ENCODE measurements around the gene BMERB1. TPM values are rescaled to one million over a fixed set of nuclear protein-coding genes. Genes with fewer than 3 reads are reported as not detected.

The BMERB1 gene
- polyA plus RNA-seq, 1 of the 3 experiments (the other 2 are of a cell fraction) = 33.9 TPM

DNA sequence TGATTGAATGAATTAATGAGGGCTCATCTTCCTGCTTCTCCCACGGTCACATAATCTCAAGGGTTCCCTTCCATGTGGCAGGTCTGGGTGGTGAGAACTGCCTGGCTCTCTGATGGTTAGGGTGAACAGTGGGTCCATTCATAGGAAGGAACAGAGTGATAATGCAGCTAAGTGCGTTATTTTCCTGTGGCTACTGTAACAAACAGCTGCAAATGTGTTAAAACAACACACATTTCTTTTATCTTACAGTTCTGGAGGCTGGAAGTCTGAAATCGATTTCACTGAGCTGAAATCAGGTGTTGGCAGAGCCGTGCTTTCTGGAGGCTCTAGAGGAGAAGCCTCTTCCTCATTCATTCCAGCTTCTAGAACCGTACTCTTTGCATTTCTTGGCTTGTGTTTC is 95.3 kb downstream of the BMERB1 start:
- WGBS (ENCODE audit: low lambda C conversion rate) = 90% methylated on average over 5 of the region's 5 CpGs
- H3K9ac ChIP-seq = no peak overlapping the region
- no peak overlapping the region for H3K4me3 ChIP-seq (ENCODE audit: low read depth in 2 of 2, low read length in 1 of 2)
- H3K9me2 ChIP-seq = no peaks in the 10 kb centered on the region
- H3K27ac ChIP-seq (ENCODE audit: low read depth in 2 of 2, low read length in 1 of 2) = no peak overlapping the region
- no peaks in the 10 kb centered on the region for H3K9me3 ChIP-seq
- H3K4me2 ChIP-seq = no peak overlapping the region
- H4K20me1 ChIP-seq (ENCODE audit: insufficient read depth) = no peaks in the 10 kb centered on the region
- H3K27me3 ChIP-seq (ENCODE audit: insufficient read depth) = no peaks in the 10 kb centered on the region
- peaks cover 0 to 3% of the 10 kb centered on the region in 2 experiments for H3K36me3 ChIP-seq (replicated peaks in 1 of 2; ENCODE audit: control insufficient read depth in 1 of 2, insufficient read depth in 2 of 2, low read length in 1 of 2)
- no peaks in the 10 kb centered on the region for H3K79me2 ChIP-seq (ENCODE audit: insufficient read depth)
- no peaks in the 10 kb centered on the region; a peak in 1 of 4 replicates for H3K4me1 ChIP-seq (ENCODE audit: control insufficient read depth in 1 of 2, insufficient read depth in 2 of 2, low read depth in 1 of 2, low read length in 1 of 2)
- H2AFZ ChIP-seq (ENCODE audit: low read depth) = no peak overlapping the region
- no peak for DNase-seq
- POLR2A ChIA-PET = no interaction called here
- TF ChIP-seq RAD21 (IDR thresholded peaks at IDR 0.05; ENCODE audit: low read length) (no peak), RFX5 (IDR thresholded peaks at IDR 0.05; ENCODE audit: low read length) (no peak), SIN3A (IDR thresholded peaks at IDR 0.05; ENCODE audit: borderline replicate concordance, low read depth, low read length) (no peak), SMC3 (IDR thresholded peaks at IDR 0.05; ENCODE audit: low read depth, low read length) (no peak), NRF1 (IDR thresholded peaks at IDR 0.05; ENCODE audit: low read depth, low read length) (no peak), IRF3 (IDR thresholded peaks at IDR 0.05; ENCODE audit: low read depth, low read length) (no peak), TCF12 (IDR thresholded peaks at IDR 0.05) (no peak), FOSL2 (IDR thresholded peaks at IDR 0.05; ENCODE audit: borderline replicate concordance, low read depth) (no peak), GATA2 (CRISPR knock-in tag; IDR thresholded peaks at IDR 0.05) (no peak), MXI1 (IDR thresholded peaks at IDR 0.05; ENCODE audit: low read depth, low read length) (no peak), ELF1 (IDR thresholded peaks at IDR 0.05) (no peak)
- TF ChIP-seq, protein P1, sequence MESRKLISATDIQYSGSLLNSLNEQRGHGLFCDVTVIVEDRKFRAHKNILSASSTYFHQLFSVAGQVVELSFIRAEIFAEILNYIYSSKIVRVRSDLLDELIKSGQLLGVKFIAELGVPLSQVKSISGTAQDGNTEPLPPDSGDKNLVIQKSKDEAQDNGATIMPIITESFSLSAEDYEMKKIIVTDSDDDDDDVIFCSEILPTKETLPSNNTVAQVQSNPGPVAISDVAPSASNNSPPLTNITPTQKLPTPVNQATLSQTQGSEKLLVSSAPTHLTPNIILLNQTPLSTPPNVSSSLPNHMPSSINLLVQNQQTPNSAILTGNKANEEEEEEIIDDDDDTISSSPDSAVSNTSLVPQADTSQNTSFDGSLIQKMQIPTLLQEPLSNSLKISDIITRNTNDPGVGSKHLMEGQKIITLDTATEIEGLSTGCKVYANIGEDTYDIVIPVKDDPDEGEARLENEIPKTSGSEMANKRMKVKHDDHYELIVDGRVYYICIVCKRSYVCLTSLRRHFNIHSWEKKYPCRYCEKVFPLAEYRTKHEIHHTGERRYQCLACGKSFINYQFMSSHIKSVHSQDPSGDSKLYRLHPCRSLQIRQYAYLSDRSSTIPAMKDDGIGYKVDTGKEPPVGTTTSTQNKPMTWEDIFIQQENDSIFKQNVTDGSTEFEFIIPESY (IDR thresholded peaks at IDR 0.05; ENCODE audit: borderline replicate concordance, low read depth) = no peak
- H3F3A ChIP-seq (replicated peaks; ENCODE audit: insufficient read depth) = no peaks in the 10 kb centered on the region
- CTCF ChIA-PET = interaction anchor here (1.0 to 2.9 kb wide), 3 partner anchors 21 to 78 kb away, joined by 3 to 14 read pairs (median 4); no protein-coding TSS in a partner anchor

DNA sequence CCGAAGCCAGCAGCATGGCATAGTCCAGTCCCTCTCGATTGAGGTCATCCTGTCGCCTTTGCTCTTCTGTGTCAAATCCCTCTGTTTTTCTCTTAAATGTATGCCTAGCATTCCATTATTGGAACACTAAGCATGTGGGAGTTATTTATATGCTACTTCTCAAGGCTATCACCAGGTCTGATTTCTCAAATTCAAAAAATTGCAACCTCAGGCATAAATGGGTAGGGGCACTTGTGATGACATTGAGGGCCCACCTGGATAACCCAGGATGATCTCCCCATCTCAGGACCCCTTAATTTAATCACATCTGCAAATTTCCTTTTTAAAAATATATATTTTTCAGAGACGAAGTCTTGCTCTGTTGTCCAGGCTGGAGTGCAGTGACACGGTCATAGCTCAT is 95.7 kb downstream of the BMERB1 start:
- H3K27me3 ChIP-seq (ENCODE audit: insufficient read depth) = no peaks in the 10 kb centered on the region
- no peaks in the 10 kb centered on the region for H4K20me1 ChIP-seq (ENCODE audit: insufficient read depth)
- no peak overlapping the region for H2AFZ ChIP-seq (ENCODE audit: low read depth)
- no peak overlapping the region for H3K9ac ChIP-seq
- H3F3A ChIP-seq (replicated peaks; ENCODE audit: insufficient read depth) = no peaks in the 10 kb centered on the region
- no peak for DNase-seq
- H3K36me3 ChIP-seq (replicated peaks in 1 of 2; ENCODE audit: control insufficient read depth in 1 of 2, insufficient read depth in 2 of 2, low read length in 1 of 2) = peaks cover 0 to 3% of the 10 kb centered on the region in 2 experiments
- H3K79me2 ChIP-seq (ENCODE audit: insufficient read depth) = no peaks in the 10 kb centered on the region
- no peaks in the 10 kb centered on the region for H3K9me2 ChIP-seq
- H3K9me3 ChIP-seq = no peaks in the 10 kb centered on the region
- H3K27ac ChIP-seq (ENCODE audit: low read depth in 2 of 2, low read length in 1 of 2) = no peak overlapping the region
- H3K4me3 ChIP-seq (ENCODE audit: low read depth in 2 of 2, low read length in 1 of 2) = no peak overlapping the region
- no peak overlapping the region for H3K4me2 ChIP-seq
- ChIA-PET CTCF (interaction anchor here (1.0 to 2.9 kb wide), 3 partner anchors 21 to 78 kb away, joined by 3 to 14 read pairs (median 4); no protein-coding TSS in a partner anchor), POLR2A (no interaction called here)
- no peak for TF ChIP-seq SMC3 (IDR thresholded peaks at IDR 0.05; ENCODE audit: low read depth, low read length)
- no peak for TF ChIP-seq TCF12 (IDR thresholded peaks at IDR 0.05)
- no peak for TF ChIP-seq ELF1 (IDR thresholded peaks at IDR 0.05)
- TF ChIP-seq MXI1 (IDR thresholded peaks at IDR 0.05; ENCODE audit: low read depth, low read length) = no peak
- TF ChIP-seq FOSL2 (IDR thresholded peaks at IDR 0.05; ENCODE audit: borderline replicate concordance, low read depth) = no peak
- TF ChIP-seq, protein P2, sequence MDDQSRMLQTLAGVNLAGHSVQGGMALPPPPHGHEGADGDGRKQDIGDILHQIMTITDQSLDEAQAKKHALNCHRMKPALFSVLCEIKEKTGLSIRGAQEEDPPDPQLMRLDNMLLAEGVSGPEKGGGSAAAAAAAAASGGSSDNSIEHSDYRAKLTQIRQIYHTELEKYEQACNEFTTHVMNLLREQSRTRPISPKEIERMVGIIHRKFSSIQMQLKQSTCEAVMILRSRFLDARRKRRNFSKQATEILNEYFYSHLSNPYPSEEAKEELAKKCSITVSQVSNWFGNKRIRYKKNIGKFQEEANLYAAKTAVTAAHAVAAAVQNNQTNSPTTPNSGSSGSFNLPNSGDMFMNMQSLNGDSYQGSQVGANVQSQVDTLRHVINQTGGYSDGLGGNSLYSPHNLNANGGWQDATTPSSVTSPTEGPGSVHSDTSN (IDR thresholded peaks at IDR 0.05) = no peak
- no peak for TF ChIP-seq IRF3 (IDR thresholded peaks at IDR 0.05; ENCODE audit: low read depth, low read length)
- TF ChIP-seq, protein P3, sequence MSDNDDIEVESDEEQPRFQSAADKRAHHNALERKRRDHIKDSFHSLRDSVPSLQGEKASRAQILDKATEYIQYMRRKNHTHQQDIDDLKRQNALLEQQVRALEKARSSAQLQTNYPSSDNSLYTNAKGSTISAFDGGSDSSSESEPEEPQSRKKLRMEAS (IDR thresholded peaks at IDR 0.05; ENCODE audit: low read depth) = no peak
- no peak for TF ChIP-seq FOXJ3 (CRISPR knock-in tag; IDR thresholded peaks at IDR 0.05)
- no peaks in the 10 kb centered on the region; a peak in 1 of 4 replicates for H3K4me1 ChIP-seq (ENCODE audit: control insufficient read depth in 1 of 2, insufficient read depth in 2 of 2, low read depth in 1 of 2, low read length in 1 of 2)
- 94% methylated on average over 5 of the region's 5 CpGs for WGBS (ENCODE audit: low lambda C conversion rate)
